ENCODE measurements around the gene SH2D5. TPM values are rescaled to one million over a fixed set of nuclear protein-coding genes. Genes with fewer than 3 reads are reported as not detected.

SH2D5 gene
- total RNA-seq, 2 experiments from 2014 or later, result 0.68 TPM; not detected in 1

DNA sequence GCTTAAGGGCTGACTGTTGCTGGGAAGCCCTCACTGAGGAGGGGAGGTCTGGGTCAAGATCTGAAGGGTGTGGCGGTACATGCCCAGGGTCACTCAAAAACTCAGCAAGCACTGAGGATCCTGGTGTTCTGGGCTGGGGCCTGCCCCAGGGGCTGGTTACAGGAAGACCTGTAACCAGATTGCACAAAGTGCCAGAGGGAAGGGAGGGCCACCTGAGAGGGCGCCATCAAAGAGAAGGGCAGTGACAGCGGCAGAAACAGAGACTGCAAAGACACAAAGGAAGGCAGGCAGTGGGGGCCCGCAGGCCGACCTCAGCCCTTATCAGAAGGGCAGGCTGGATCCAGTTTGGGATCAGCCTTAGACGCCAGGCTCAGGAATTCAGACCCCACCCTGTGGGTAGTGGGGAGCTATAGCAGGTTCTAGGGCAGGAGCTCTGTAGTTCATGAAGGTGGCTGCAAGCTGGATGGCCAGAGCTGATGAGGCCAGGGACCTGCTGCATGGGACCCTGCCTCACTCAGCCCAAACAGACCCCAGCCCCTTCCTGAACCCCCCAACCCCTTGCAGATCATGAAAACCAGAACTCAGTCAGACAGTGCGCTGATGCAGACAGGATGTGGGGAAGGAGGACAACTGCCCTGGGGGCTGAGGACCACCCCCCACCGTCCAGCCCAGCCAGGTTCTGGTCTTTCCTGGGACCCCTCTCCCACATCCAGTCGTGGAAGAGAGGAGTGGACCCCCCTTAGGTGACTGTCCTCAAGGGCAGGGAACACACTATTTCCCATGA, 3.9 kb downstream of the SH2D5 start:
- H2AFZ ChIP-seq (ENCODE audit: low read length), result no peak overlapping the region
- no peaks in the 10 kb centered on the region for H3K36me3 ChIP-seq (ENCODE audit: insufficient read depth, low read length)
- TF ChIP-seq EZH2phosphoT487 (IDR thresholded peaks at IDR 0.05; ENCODE audit: borderline replicate concordance, low read depth, low read length), result no peak
- TF ChIP-seq, protein P1, sequence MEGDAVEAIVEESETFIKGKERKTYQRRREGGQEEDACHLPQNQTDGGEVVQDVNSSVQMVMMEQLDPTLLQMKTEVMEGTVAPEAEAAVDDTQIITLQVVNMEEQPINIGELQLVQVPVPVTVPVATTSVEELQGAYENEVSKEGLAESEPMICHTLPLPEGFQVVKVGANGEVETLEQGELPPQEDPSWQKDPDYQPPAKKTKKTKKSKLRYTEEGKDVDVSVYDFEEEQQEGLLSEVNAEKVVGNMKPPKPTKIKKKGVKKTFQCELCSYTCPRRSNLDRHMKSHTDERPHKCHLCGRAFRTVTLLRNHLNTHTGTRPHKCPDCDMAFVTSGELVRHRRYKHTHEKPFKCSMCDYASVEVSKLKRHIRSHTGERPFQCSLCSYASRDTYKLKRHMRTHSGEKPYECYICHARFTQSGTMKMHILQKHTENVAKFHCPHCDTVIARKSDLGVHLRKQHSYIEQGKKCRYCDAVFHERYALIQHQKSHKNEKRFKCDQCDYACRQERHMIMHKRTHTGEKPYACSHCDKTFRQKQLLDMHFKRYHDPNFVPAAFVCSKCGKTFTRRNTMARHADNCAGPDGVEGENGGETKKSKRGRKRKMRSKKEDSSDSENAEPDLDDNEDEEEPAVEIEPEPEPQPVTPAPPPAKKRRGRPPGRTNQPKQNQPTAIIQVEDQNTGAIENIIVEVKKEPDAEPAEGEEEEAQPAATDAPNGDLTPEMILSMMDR (conservative IDR thresholded peaks at IDR 0.05; ENCODE audit: low read length), result no peak
- H3K4me1 ChIP-seq (ENCODE audit: insufficient read depth, low read length, poor library complexity, severe bottlenecking), result peaks cover 14% of the 10 kb centered on the region
- POLR2A ChIA-PET, result interaction anchor here (0.6 kb wide), 1 partner anchor 453 kb away, joined by 5 read pairs; no protein-coding TSS in a partner anchor
- H3K4me2 ChIP-seq (ENCODE audit: low read length), result no peak overlapping the region
- H3K4me3 ChIP-seq (ENCODE audit: low read depth, low read length, poor library complexity, severe bottlenecking), result no peak overlapping the region
- intact Hi-C loops (cut with micrococcal nuclease; ENCODE audit: unreplicated experiment), result no loop called here
- H3K79me2 ChIP-seq (ENCODE audit: insufficient read depth, low read depth, low read length), result no peaks in the 10 kb centered on the region
- no peaks in the 10 kb centered on the region for H4K20me1 ChIP-seq (ENCODE audit: insufficient read depth, low read length)
- H3K9me2 ChIP-seq (ENCODE audit: insufficient read depth, low read length), result no peaks in the 10 kb centered on the region
- no peaks in the 10 kb centered on the region for H3K9me3 ChIP-seq (ENCODE audit: low read length)
- DNase-seq (ENCODE audit: low spot score), result no peak
- CTCF ChIA-PET (ENCODE audit: unreplicated experiment), result interaction anchor here (0.7 kb wide), 1 partner anchor 29 kb away, joined by 3 read pairs; no protein-coding TSS in a partner anchor
- no TSS peak for BruUV-seq (replicated peaks)
- no peak overlapping the region for H3K27ac ChIP-seq (ENCODE audit: low read depth, low read length, poor library complexity, severe bottlenecking)

DNA sequence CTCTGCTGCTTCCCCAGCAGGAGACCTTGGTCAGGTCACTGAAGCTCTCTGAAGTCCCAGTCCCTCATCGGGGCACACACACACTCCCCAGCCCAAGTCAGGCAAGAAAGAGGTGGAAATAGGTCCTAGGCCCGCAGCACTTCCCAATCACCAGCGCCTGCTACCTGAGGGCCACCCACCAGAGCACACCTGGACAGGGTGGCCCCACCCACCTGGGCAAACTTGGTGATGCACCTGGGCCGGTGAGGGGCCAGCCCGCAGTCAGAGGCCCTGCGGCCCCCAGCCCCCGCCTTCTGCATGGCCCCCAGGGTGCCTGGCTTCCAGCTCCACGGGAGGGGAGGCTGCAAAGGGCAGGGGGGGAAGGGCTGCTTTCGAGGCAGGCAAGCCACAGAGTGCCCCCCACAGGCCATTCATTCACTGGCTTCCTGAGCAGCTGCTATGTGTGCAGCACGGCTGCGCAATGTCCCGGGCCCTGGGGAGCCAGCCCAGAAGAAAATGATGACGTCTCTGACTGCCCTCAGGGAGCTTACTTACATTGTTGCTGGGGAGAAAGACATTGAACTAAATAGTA, 4.7 kb downstream of the SH2D5 start:
- H3K79me2 ChIP-seq (ENCODE audit: insufficient read depth, low read depth, low read length), result no peaks in the 10 kb centered on the region
- no peaks in the 10 kb centered on the region for H3K9me2 ChIP-seq (ENCODE audit: insufficient read depth, low read length)
- no peak overlapping the region for H2AFZ ChIP-seq (ENCODE audit: low read length)
- no TSS peak for BruUV-seq (replicated peaks)
- intact Hi-C loops (cut with micrococcal nuclease; ENCODE audit: unreplicated experiment), result no loop called here
- H3K36me3 ChIP-seq (ENCODE audit: insufficient read depth, low read length), result no peaks in the 10 kb centered on the region
- peaks cover 7% of the 10 kb centered on the region for H3K4me1 ChIP-seq (ENCODE audit: insufficient read depth, low read length, poor library complexity, severe bottlenecking)
- no peaks in the 10 kb centered on the region for H3K9me3 ChIP-seq (ENCODE audit: low read length)
- peak; percentile 23 for DNase-seq (ENCODE audit: low spot score)
- CTCF ChIA-PET (ENCODE audit: unreplicated experiment), result no interaction called here
- no peak overlapping the region for H3K4me2 ChIP-seq (ENCODE audit: low read length)
- no peak overlapping the region for H3K27ac ChIP-seq (ENCODE audit: low read depth, low read length, poor library complexity, severe bottlenecking)
- POLR2A ChIA-PET, result interaction anchor here (0.6 kb wide), 1 partner anchor 454 kb away, joined by 5 read pairs; no protein-coding TSS in a partner anchor
- no peak overlapping the region for H3K4me3 ChIP-seq (ENCODE audit: low read depth, low read length, poor library complexity, severe bottlenecking)
- no peak for TF ChIP-seq EZH2phosphoT487 (IDR thresholded peaks at IDR 0.05; ENCODE audit: borderline replicate concordance, low read depth, low read length)
- TF ChIP-seq, protein P1 (conservative IDR thresholded peaks at IDR 0.05; ENCODE audit: low read length), result peak; percentile 68
- no peaks in the 10 kb centered on the region for H4K20me1 ChIP-seq (ENCODE audit: insufficient read depth, low read length)

All from OCI-LY7 (cell line).